RWPE1 (cell line): ENCODE measurements around the gene NAA16.
A peak's percentile ranks its signal among the peaks of the same experiment; 100 is the strongest.

Source experiments
- CTCF ChIA-PET: fragments of 350-600 bp; sonication (Branson Sonifier 250); formaldehyde crosslinking; extraction: SDS; loops from one replicate; lab custom pipeline; 2021; lab: Yijun Ruan, JAX
- POLR2A ChIA-PET: fragments of 400-600 bp; formaldehyde crosslinking; extraction: SDS; loops from one replicate; lab custom pipeline; 2020; ENCODE audit warnings: antibody characterized with exemption; ENCODE audit not compliant: low non-redundant PET; lab: Yijun Ruan, JAX
- DNase-seq: peaks from one replicate; pipeline ENCODE4 v3.0.0; 2012; ENCODE audit warnings: low spot score
- H3K27ac ChIP-seq: fragments of 450-650 bp; 2 replicates; pipeline ENCODE4 v1.5.1; 2017
- CTCF ChIP-seq: fragments of 450-650 bp; conservative IDR thresholded peaks from 2 replicates; pipeline ENCODE4 v1.5.1; 2017; ENCODE audit warnings: low read depth, mild to moderate bottlenecking

NAA16 gene

GRCh38 chr13:41370736-41371135 is 59.7 kb downstream of the NAA16 start:
- DNase-seq, result no peak
- CTCF ChIA-PET, result interaction anchor here (0.6 kb wide), 1 partner anchor 179 kb away, joined by 3 read pairs; no protein-coding TSS in a partner anchor
- H3K27ac ChIP-seq, result no peak overlapping the region
- no peak for TF ChIP-seq CTCF
- POLR2A ChIA-PET, result no interaction called here

DNA sequence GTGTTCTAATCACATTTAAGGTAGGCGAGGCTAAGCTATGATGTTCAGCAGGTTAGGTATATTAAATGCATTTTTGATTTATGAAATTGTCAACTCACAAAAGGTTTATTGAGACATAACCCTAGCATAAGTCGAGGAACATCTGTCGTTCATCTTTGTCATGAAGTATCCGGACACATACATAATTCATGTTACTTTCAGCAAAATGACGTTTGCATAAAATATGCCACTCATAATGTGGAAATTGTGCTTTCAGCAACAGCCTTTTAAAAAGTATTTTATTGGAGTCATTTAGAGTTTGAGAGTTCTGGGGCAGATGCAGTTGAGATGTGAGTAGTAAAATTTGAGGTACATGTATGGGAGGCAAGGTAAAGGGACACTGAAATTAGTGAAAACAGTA is 66.4 kb downstream of the NAA16 start:
- no peak for DNase-seq
- ChIA-PET POLR2A (no interaction called here), CTCF (no interaction called here)
- TF ChIP-seq CTCF, result no peak
- H3K27ac ChIP-seq, result no peak overlapping the region

DNA sequence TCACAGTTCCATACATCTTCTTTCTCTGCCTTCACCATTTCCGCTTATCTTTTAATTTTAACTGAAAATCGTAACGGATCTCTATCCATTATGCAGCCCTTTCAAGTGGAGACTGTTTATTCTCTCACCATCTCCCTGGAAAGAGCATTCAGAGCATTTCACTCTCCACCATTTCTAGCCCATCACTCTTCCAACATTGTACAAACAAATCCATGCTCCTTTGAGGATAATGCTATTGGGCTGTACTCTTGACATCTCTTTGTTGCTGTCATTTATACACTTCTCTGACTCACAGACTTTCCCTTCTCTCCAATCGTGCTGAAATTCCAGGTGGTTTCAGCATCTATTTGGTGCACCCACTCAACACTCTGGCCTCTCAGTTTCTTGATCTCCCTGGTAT is 71.4 kb downstream of the NAA16 start:
- H3K27ac ChIP-seq, result no peak overlapping the region
- no peak for DNase-seq
- TF ChIP-seq CTCF, result no peak
- CTCF ChIA-PET, result interaction anchor here (1.3 kb wide), 1 partner anchor 271 kb away, joined by 3 read pairs; no protein-coding TSS in a partner anchor
- POLR2A ChIA-PET, result no interaction called here

- H3K27ac ChIP-seq, result no peak overlapping the region
- no peak for TF ChIP-seq CTCF
- ChIA-PET CTCF (no interaction called here), POLR2A (no interaction called here)
- DNase-seq, result no peak
These were observed 72.3 kb downstream of the NAA16 start for GRCh38 chr13:41383386-41383785.

GRCh38 chr13:41384749-41385503 is 73.9 kb downstream of the NAA16 start:
- ChIA-PET CTCF (interaction anchor here (1.1 to 1.2 kb wide), 2 partner anchors 267 to 280 kb away, joined by 3 to 5 read pairs; no protein-coding TSS in a partner anchor), POLR2A (no interaction called here)
- peak; percentile 33; the same call in 1 of the 2 replicates for TF ChIP-seq CTCF
- no peak overlapping the region for H3K27ac ChIP-seq
- peak; percentile 18 for DNase-seq

DNA sequence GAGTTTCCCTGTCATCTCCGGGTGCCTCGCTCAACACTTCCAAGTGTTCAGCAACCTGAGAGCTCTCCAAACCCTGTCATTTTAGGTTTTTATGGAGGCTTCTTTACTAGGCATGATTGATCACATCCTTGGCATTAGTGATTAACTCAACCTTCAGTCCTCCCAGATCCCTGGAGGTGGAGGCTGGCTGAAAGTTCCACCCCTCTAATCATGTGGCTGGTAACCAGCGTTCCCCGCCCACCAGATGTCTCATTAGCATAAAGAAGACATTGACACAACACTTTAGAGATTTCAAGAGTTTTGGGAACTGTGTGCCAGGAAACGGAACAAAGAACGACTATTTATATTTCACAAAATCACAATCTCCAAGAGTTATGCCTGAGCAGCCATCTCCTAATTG is 75.1 kb downstream of the NAA16 start:
- ChIA-PET POLR2A (no interaction called here), CTCF (interaction anchor here (1.2 kb wide), 1 partner anchor 279 kb away, joined by 5 read pairs; no protein-coding TSS in a partner anchor)
- DNase-seq, result no peak
- no peak overlapping the region for H3K27ac ChIP-seq
- no peak for TF ChIP-seq CTCF
